ENCODE data around the gene ZNF385A. TPM values are rescaled to one million over a fixed set of nuclear protein-coding genes. Genes with fewer than 3 reads are reported as not detected.
A peak's percentile ranks its signal among the peaks of the same experiment; 100 is the strongest.

ZNF385A gene
- total and polyA plus RNA-seq, 9 of the 15 experiments (the other 6 are each of a cell fraction or from before 2014, with no cell fraction given): 1.0 to 111 (median 7.7) TPM

- no peak for TF ChIP-seq ZBTB40 (IDR thresholded peaks at IDR 0.05)
- no peak for TF ChIP-seq ZBTB40 (CRISPR knock-in tag; IDR thresholded peaks at IDR 0.05)
- TF ChIP-seq MBD1 (CRISPR knock-in tag; IDR thresholded peaks at IDR 0.05): no peak
- TF ChIP-seq CGGBP1 (CRISPR knock-in tag; IDR thresholded peaks at IDR 0.05): no peak
- no peak for TF ChIP-seq POLR3A (IDR thresholded peaks at IDR 0.05; ENCODE audit: borderline replicate concordance, extremely low read depth, insufficient read depth, insufficient read length)
- TF ChIP-seq SREBF2 (CRISPR knock-in tag; IDR thresholded peaks at IDR 0.05): no peak
- TF ChIP-seq NCOA2 (IDR thresholded peaks at IDR 0.05; ENCODE audit: partially characterized antibody in 2 of 2): no peak
- peak; percentile 18; the same call in 1 of the 2 replicates for TF ChIP-seq MAX (CRISPR knock-in tag; IDR thresholded peaks at IDR 0.05)
- TF ChIP-seq SMAD1 (IDR thresholded peaks at IDR 0.05; ENCODE audit: low read depth, low read length, partially characterized antibody): no peak
- TF ChIP-seq CTCF (IDR thresholded peaks at IDR 0.05 in 2 of 3, conservative IDR thresholded peaks at IDR 0.05 in 1 of 3; ENCODE audit: insufficient read depth in 2 of 3, low read depth in 1 of 3, low read length in 3 of 3): peak in 2 of 3 experiments; percentile 52 to 55; a peak in 4 of 6 replicates
- no peak for TF ChIP-seq HOXB6 (CRISPR knock-in tag; IDR thresholded peaks at IDR 0.05; ENCODE audit: borderline replicate concordance)
- no peak for TF ChIP-seq POU5F1 (IDR thresholded peaks at IDR 0.05; ENCODE audit: borderline replicate concordance, low read depth, low read length, partially characterized antibody)
These were observed 6.4 kb upstream of the ZNF385A start (continued) for GRCh38 chr12:54390668-54391551.
